SU-DHL-6 (cell line): Measurements from ENCODE around the gene PSMC6.
"Not testable (repeated sequence)": the region's sequence is repeated elsewhere in the genome, so short reads cannot be mapped to it uniquely, and the experiment has no call there.

Source experiments
- H2AFZ ChIP-seq: fragments of 200-600 bp; sonication (generic); 2 replicates; pipeline ENCODE4 v1.6.1; 2014; ENCODE audit warnings: low read depth, mild to moderate bottlenecking, moderate library complexity, mixed read lengths, antibody characterized with exemption, low read length; ENCODE audit not compliant: severe bottlenecking
- H3F3A ChIP-seq: fragments of 200-600 bp; shearing (Covaris generic); 2 replicates; pipeline ENCODE4 v1.6.0; 2016; ENCODE audit warnings: antibody characterized with exemption, mild to moderate bottlenecking; ENCODE audit not compliant: insufficient read depth
- H3K27ac ChIP-seq: fragments of 200-600 bp; sonication (generic); 2 replicates; pipeline ENCODE4 v1.5.1; 2016; ENCODE audit warnings: low read depth, mild to moderate bottlenecking, low read length, moderate library complexity, mixed read lengths
- H3K27me3 ChIP-seq: fragments of 200-600 bp; sonication (generic), shearing (Covaris generic); 2 replicates; pipeline ENCODE4 v1.6.0; 2014; ENCODE audit warnings: mild to moderate bottlenecking, low read length
- H3K36me3 ChIP-seq: fragments of 200-600 bp; sonication (generic); 2 replicates; pipeline ENCODE4 v1.6.1; 2014; ENCODE audit warnings: mild to moderate bottlenecking, low read length, mixed read lengths
- H3K4me2 ChIP-seq: fragments of 300-600, 200-600 bp; shearing (Covaris generic), sonication (generic); 2 replicates; pipeline ENCODE4 v1.6.0; 2014; ENCODE audit warnings: low read length, low read depth, mild to moderate bottlenecking; ENCODE audit not compliant: poor library complexity, severe bottlenecking
- H3K4me3 ChIP-seq: fragments of 200-600 bp; sonication (generic); 2 replicates; pipeline ENCODE4 v1.5.1; 2014; ENCODE audit warnings: antibody characterized with exemption, low read length, mild to moderate bottlenecking, mixed read lengths; ENCODE audit not compliant: insufficient read depth, poor library complexity, severe bottlenecking
- H3K79me2 ChIP-seq: fragments of 200-600 bp; sonication (generic); 2 replicates; pipeline ENCODE4 v1.6.1; 2014; ENCODE audit warnings: mild to moderate bottlenecking, low read length, moderate library complexity; ENCODE audit not compliant: insufficient read depth
- H3K9ac ChIP-seq: fragments of 200-600 bp; sonication (generic); 2 replicates; pipeline ENCODE4 v1.7.0; 2014; ENCODE audit warnings: mild to moderate bottlenecking, low read length
- H3K9me2 ChIP-seq: fragments of 200-600 bp; sonication (generic); replicated peaks from 2 replicates; pipeline ENCODE4 v1.6.1; 2014; ENCODE audit warnings: low read length; ENCODE audit not compliant: insufficient read depth
- H3K9me3 ChIP-seq: fragments of 200-600 bp; sonication (generic); 2 replicates; pipeline ENCODE4 v1.6.1; 2014; ENCODE audit warnings: low read length, mixed read lengths; ENCODE audit not compliant: insufficient read depth
- H4K20me1 ChIP-seq: fragments of 200-600 bp; sonication (generic); 2 replicates; pipeline ENCODE4 v1.6.1; 2014; ENCODE audit warnings: low read depth, mild to moderate bottlenecking, antibody characterized with exemption, low read length, moderate library complexity, mixed read lengths
- CTCF ChIP-seq: fragments of 200-600 bp; sonication (generic); IDR thresholded peaks from one replicate; pipeline ENCODE4 v1.5.1; 2017; ENCODE audit warnings: antibody characterized with exemption, mild to moderate bottlenecking, low read length, moderate library complexity; ENCODE audit not compliant: insufficient read depth, poor library complexity, severe bottlenecking
- EZH2phosphoT487 ChIP-seq: fragments of 200-600 bp; sonication (generic), shearing (Covaris generic); conservative IDR thresholded peaks from 2 replicates; pipeline ENCODE4 v1.6.1; 2018; ENCODE audit warnings: mild to moderate bottlenecking, antibody characterized with exemption, low read length, moderate library complexity, mixed read lengths

Gene PSMC6

GRCh38 chr14:52723514-52724359 is 16.7 kb downstream of the PSMC6 start:
- no peaks in the 10 kb centered on the region for H3K9me2 ChIP-seq
- H3K4me2 ChIP-seq = peak overlapping the region; percentile 2
- H3F3A ChIP-seq = peaks cover 14% of the 10 kb centered on the region
- peaks cover 56% of the 10 kb centered on the region for H3K36me3 ChIP-seq
- TF ChIP-seq EZH2phosphoT487 (no peak), CTCF (no peak)
- H3K9ac ChIP-seq = no peak overlapping the region
- no peaks in the 10 kb centered on the region for H3K9me3 ChIP-seq
- peak overlapping the region; percentile 20; the same call in 1 of the 2 replicates for H3K27ac ChIP-seq
- no peak overlapping the region for H3K4me3 ChIP-seq
- no peaks in the 10 kb centered on the region for H3K27me3 ChIP-seq
- H3K79me2 ChIP-seq = 0 out of 2 replicates have a peak, but pooled peaks cover 3% of the 10 kb centered on the region
- no peak overlapping the region for H2AFZ ChIP-seq
- H4K20me1 ChIP-seq = no peaks in the 10 kb centered on the region

GRCh38 chr14:52724360-52724644 is 17.3 kb downstream of the PSMC6 start:
- H3K9me2 ChIP-seq = no peaks in the 10 kb centered on the region
- no peaks in the 10 kb centered on the region for H3K27me3 ChIP-seq
- H4K20me1 ChIP-seq = no peaks in the 10 kb centered on the region
- no peak overlapping the region for H2AFZ ChIP-seq
- no peak overlapping the region for H3K4me2 ChIP-seq
- H3K9ac ChIP-seq = no peak overlapping the region
- no peak overlapping the region for H3K27ac ChIP-seq
- H3K9me3 ChIP-seq = no peaks in the 10 kb centered on the region
- H3K36me3 ChIP-seq = peaks cover 50% of the 10 kb centered on the region
- peaks cover 19% of the 10 kb centered on the region for H3F3A ChIP-seq
- H3K4me3 ChIP-seq = no peak overlapping the region
- H3K79me2 ChIP-seq = 0 out of 2 replicates have a peak, but pooled peaks cover 3% of the 10 kb centered on the region
- TF ChIP-seq EZH2phosphoT487 (no peak), CTCF (no peak)

- not testable (repeated sequence) for H3K4me2 ChIP-seq, H3K9me2 ChIP-seq, H3K27ac ChIP-seq, H3K4me3 ChIP-seq, H3K9me3 ChIP-seq, H3K9ac ChIP-seq, H2AFZ ChIP-seq, H3K27me3 ChIP-seq, H4K20me1 ChIP-seq
- Histone ChIP-seq H3K36me3 (peaks cover 33% of the 10 kb centered on the region), H3K79me2 (peaks cover 25% of the 10 kb centered on the region), H3F3A (peaks cover 21% of the 10 kb centered on the region)
Observed at GRCh38 chr14:52727509-52727908, 20.5 kb downstream of the PSMC6 start.

GRCh38 chr14:52729035-52729434 is 22.0 kb downstream of the PSMC6 start:
- H3K4me3 ChIP-seq, H4K20me1 ChIP-seq, H3K9me3 ChIP-seq, H3K27ac ChIP-seq, H3K9ac ChIP-seq, H3K27me3 ChIP-seq, H2AFZ ChIP-seq, H3K9me2 ChIP-seq: not testable (repeated sequence)
- H3K79me2 ChIP-seq = peaks cover 35% of the 10 kb centered on the region
- H3K4me2 ChIP-seq = peak overlapping the region; percentile 99
- peaks cover 21% of the 10 kb centered on the region for H3K36me3 ChIP-seq
- peaks cover 21% of the 10 kb centered on the region for H3F3A ChIP-seq
